B cell (primary cell): ENCODE data around the gene AGAP1. TPM values are rescaled to one million over a fixed set of nuclear protein-coding genes. Genes with fewer than 3 reads are reported as not detected.

Source experiments
- ATAC-seq: fragments of 200-7000 bp; cut with Tn5 transposase; one replicate; pipeline ENCODE4 v1.10.0; 2021; ENCODE audit warnings: low read depth, mild to moderate bottlenecking, moderate number of reproducible peaks, moderate library complexity
- CTCF ChIA-PET: fragments of 350-600 bp; sonication (Branson Sonifier 250); formaldehyde crosslinking; loops from one replicate; lab custom pipeline; 2021; ENCODE audit warnings: antibody characterized with exemption, inconsistent platforms; lab: Charles Lee
- POLR2A ChIA-PET: fragments of 350-600 bp; sonication (Branson Sonifier 250); formaldehyde crosslinking; loops from one replicate; lab custom pipeline; 2021; ENCODE audit warnings: antibody characterized with exemption; lab: Charles Lee
- DNase-seq: peaks from one replicate; pipeline ENCODE4 v3.0.0; 2013
- H2AFZ ChIP-seq: 2 replicates; pipeline ENCODE4 v1.6.1; 2012; ENCODE audit warnings: mild to moderate bottlenecking, low read depth, low read length; ENCODE audit not compliant: insufficient read depth, poor library complexity, severe bottlenecking
- H3K27ac ChIP-seq, 2 donors: 1 replicate in 1 of 2; 2 replicates in 1 of 2; pipeline ENCODE4 v1.5.1; 2012 to 2013; ENCODE audit warnings: low read length in 2 of 2, mild to moderate bottlenecking in 2 of 2, moderate library complexity in 1 of 2
- H3K27me3 ChIP-seq, 4 experiments: fragments of 200-600 bp in 1 of 4; sonication (generic) in 1 of 4; replicated peaks in 1 of 4; 1 replicate in 2 of 4; 2 replicates in 2 of 4; pipeline versions ENCODE4 v1.6.1 to v1.7.0; 2013 to 2016; ENCODE audit warnings: low read length in 3 of 4, mild to moderate bottlenecking in 2 of 4, mixed read lengths in 1 of 4, moderate library complexity in 1 of 4; ENCODE audit not compliant: insufficient read depth in 4 of 4, control insufficient read depth in 3 of 4; ENCODE audit errors: control extremely low read depth in 1 of 4
- H3K36me3 ChIP-seq, 2 experiments: replicated peaks in 1 of 2; 1 replicate in 1 of 2; 2 replicates in 1 of 2; pipeline versions ENCODE4 v1.6.1 to v1.7.1; 2013; ENCODE audit warnings: low read length in 1 of 2; ENCODE audit not compliant: insufficient read depth in 2 of 2, control insufficient read depth in 1 of 2; ENCODE audit errors: control extremely low read depth in 1 of 2, extremely low read depth in 1 of 2
- H3K4me1 ChIP-seq, 2 donors: fragments of 200-600 bp in 1 of 2; sonication (generic) in 1 of 2; 1 replicate in 1 of 2; 2 replicates in 1 of 2; pipeline versions ENCODE4 v1.5.1 to v1.6.1; 2013 to 2017; ENCODE audit warnings: low read length in 2 of 2; ENCODE audit not compliant: control insufficient read depth in 2 of 2, insufficient read depth in 2 of 2
- H3K4me2 ChIP-seq: replicated peaks from 2 replicates; pipeline ENCODE3; 2012; ENCODE audit warnings: mild to moderate bottlenecking, low read depth, low read length; ENCODE audit not compliant: poor library complexity, severe bottlenecking
- H3K4me3 ChIP-seq, 5 experiments: fragments of 200-600 bp in 1 of 5; sonication (generic) in 1 of 5; 1 replicate in 3 of 5; 2 replicates in 2 of 5; pipeline versions ENCODE4 v1.5.1 to v1.7.0; 2011 to 2016; ENCODE audit warnings: low read length in 4 of 5, mild to moderate bottlenecking in 4 of 5, low read depth in 2 of 5, control low read depth in 1 of 5, moderate library complexity in 1 of 5; ENCODE audit not compliant: insufficient read depth in 1 of 5; ENCODE audit errors: control extremely low read depth in 1 of 5, extremely low read depth in 1 of 5
- H3K79me2 ChIP-seq: fragments of 200-600 bp; sonication (generic); one replicate; pipeline ENCODE4 v1.6.0; 2016; ENCODE audit warnings: low read length; ENCODE audit not compliant: control insufficient read depth, insufficient read depth
- H3K9ac ChIP-seq: fragments of 200-600 bp; sonication (generic); 2 replicates; pipeline ENCODE4 v1.6.1; 2017; ENCODE audit warnings: mild to moderate bottlenecking, low read length, moderate library complexity
- H3K9me3 ChIP-seq, 3 donors: one replicate each; pipeline versions ENCODE4 v1.6.1 to v1.7.1; 2013; ENCODE audit warnings: low read length in 2 of 3; ENCODE audit not compliant: control insufficient read depth in 2 of 3, insufficient read depth in 1 of 3; ENCODE audit errors: control extremely low read depth in 1 of 3
- H4K20me1 ChIP-seq: 2 replicates; pipeline ENCODE4 v1.6.0; 2012; ENCODE audit warnings: mild to moderate bottlenecking, low read length; ENCODE audit not compliant: insufficient read depth, control insufficient read depth, poor library complexity, severe bottlenecking
- H3K27ac Mint-ChIP-seq: one replicate; pipeline ENCODE4 v1.8.0; 2021; ENCODE audit warnings: mixed read lengths
- H3K27me3 Mint-ChIP-seq: one replicate; pipeline ENCODE4 v1.8.0; 2021; ENCODE audit warnings: mixed read lengths
- H3K4me1 Mint-ChIP-seq: one replicate; pipeline ENCODE4 v1.8.0; 2021; ENCODE audit warnings: mixed read lengths
- H3K4me3 Mint-ChIP-seq: one replicate; pipeline ENCODE4 v1.8.0; 2021; ENCODE audit warnings: mixed read lengths
- H3K9me3 Mint-ChIP-seq: one replicate; pipeline ENCODE4 v1.8.0; 2022; ENCODE audit warnings: mixed read lengths; ENCODE audit not compliant: insufficient read depth
- EZH2 ChIP-seq: IDR thresholded peaks from 2 replicates; pipeline ENCODE4 v1.6.1; 2012; ENCODE audit warnings: borderline replicate concordance, low read depth, mild to moderate bottlenecking, moderate library complexity, low read length; ENCODE audit not compliant: insufficient read depth, poor library complexity, severe bottlenecking
- WGBS: methylation state at CpG from one replicate; pipeline ENCODE4 v1.1.5; 2013; ENCODE audit warnings: missing lambda C conversion rate; ENCODE audit not compliant: insufficient coverage; 5-methylcytosine and 5-hydroxymethylcytosine counted together
- intact Hi-C: fragments of 100-400 bp; cut with micrococcal nuclease; formaldehyde crosslinking; loops from one replicate; pipeline ENCODE4 v1.10.0; 2022
- polyA plus RNA-seq: library from polyadenylated mRNA; depleted of rRNA; stranded (reverse); fragments of >200 nt; gene quantifications from 2 replicates; pipeline ENCODE4 v1.2.3, GENCODE V29; 2012
- total RNA-seq, 2 donors: library from RNA; stranded (reverse); fragments of 120-200 nt in 1 of 2; gene quantifications; 1 replicate in 1 of 2; 2 replicates in 1 of 2; pipeline versions ENCODE4 v1.2.3 to v1.2.4, GENCODE V29; 2013 to 2022
- TF ChIP-seq, protein P1 (sequence below): fragments of 200-600 bp; IDR thresholded peaks from one replicate; pipeline ENCODE4 v1.8.0; 2022; ENCODE audit warnings: antibody characterized with exemption, mild to moderate bottlenecking

The AGAP1 gene
- total and polyA plus RNA-seq, 2 donors (not counting 1 experiment from before 2014, with no cell fraction given), result 0.01 TPM; not detected in 1

DNA sequence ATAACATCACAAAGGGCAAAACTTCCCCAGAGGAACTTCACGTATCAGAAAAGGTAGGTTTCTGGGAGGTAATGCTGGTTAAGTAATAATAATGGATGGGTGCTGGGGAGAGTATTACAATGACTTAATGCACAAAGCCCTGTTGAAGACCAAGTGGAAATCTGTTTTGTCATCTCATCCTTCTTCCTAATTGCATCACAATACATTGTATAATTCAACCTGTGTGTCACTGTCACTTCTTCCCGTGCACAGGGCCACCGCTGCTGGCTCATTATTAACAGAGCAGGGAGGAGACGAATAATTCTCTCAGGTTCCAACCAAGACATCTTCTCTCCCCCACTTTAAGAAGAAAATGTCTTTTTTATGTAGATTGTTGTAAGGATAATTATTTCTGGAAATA is 290.9 kb downstream of the AGAP1 start:
- 100% methylated on average over 1 of the region's 4 CpGs for WGBS
- intact Hi-C loops, result loop anchor here (5.0 kb wide), 1 partner anchor 1288 kb away; no protein-coding TSS in a partner anchor
- Histone ChIP-seq H4K20me1 (no peaks in the 10 kb centered on the region), H3K4me3 (no peak overlapping the region), H3K4me1 (no peaks in the 10 kb centered on the region), H3K36me3 (no peaks in the 10 kb centered on the region), H3K27me3 (no peaks in the 10 kb centered on the region), H3K79me2 (no peaks in the 10 kb centered on the region), H3K4me2 (no peak overlapping the region), H3K9me3 (no peaks in the 10 kb centered on the region), H3K9ac (no peak overlapping the region), H3K27ac (no peak overlapping the region), H2AFZ (no peak overlapping the region)
- ChIA-PET POLR2A (no interaction called here), CTCF (interaction anchor here (2.1 kb wide), 1 partner anchor 39 kb away, joined by 7 read pairs; no protein-coding TSS in a partner anchor)
- no peak for TF ChIP-seq EZH2
- TF ChIP-seq, protein P1, sequence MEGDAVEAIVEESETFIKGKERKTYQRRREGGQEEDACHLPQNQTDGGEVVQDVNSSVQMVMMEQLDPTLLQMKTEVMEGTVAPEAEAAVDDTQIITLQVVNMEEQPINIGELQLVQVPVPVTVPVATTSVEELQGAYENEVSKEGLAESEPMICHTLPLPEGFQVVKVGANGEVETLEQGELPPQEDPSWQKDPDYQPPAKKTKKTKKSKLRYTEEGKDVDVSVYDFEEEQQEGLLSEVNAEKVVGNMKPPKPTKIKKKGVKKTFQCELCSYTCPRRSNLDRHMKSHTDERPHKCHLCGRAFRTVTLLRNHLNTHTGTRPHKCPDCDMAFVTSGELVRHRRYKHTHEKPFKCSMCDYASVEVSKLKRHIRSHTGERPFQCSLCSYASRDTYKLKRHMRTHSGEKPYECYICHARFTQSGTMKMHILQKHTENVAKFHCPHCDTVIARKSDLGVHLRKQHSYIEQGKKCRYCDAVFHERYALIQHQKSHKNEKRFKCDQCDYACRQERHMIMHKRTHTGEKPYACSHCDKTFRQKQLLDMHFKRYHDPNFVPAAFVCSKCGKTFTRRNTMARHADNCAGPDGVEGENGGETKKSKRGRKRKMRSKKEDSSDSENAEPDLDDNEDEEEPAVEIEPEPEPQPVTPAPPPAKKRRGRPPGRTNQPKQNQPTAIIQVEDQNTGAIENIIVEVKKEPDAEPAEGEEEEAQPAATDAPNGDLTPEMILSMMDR, result no peak
- H3K27ac Mint-ChIP-seq, result no peak overlapping the region
- DNase-seq (no peak), ATAC-seq (no peak)
- peaks cover 6% of the 10 kb centered on the region for H3K27me3 Mint-ChIP-seq
- H3K9me3 Mint-ChIP-seq, result no peaks in the 10 kb centered on the region
- no peak overlapping the region for H3K4me3 Mint-ChIP-seq
- no peaks in the 10 kb centered on the region for H3K4me1 Mint-ChIP-seq

DNA sequence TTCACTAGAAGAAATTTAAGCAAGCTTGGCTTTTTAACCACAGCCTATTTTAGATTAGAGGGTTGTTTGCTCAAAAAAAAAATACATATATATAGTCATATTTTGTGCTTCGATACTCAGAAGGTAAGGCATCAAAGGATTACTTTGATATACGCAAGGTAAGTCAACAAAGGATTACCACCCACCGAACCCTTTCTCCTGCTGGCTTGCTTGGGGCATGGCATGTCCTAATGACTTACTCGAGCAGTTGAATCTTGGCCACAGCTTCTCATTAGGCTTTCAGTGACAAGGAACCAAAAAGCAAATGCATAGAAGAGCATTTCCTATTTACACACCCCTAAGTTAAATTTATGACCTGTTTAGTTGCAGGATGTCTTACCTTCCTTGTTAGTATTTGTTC is 295.7 kb downstream of the AGAP1 start:
- intact Hi-C loops, result no loop called here
- Mint-ChIP-seq H3K27ac (no peak overlapping the region), H3K4me1 (no peaks in the 10 kb centered on the region), H3K27me3 (peaks cover 22% of the 10 kb centered on the region), H3K9me3 (no peaks in the 10 kb centered on the region), H3K4me3 (no peak overlapping the region)
- H3K79me2 ChIP-seq, result no peaks in the 10 kb centered on the region
- DNase-seq (no peak), ATAC-seq (no peak)
- no peaks in the 10 kb centered on the region for H3K36me3 ChIP-seq
- H3K4me3 ChIP-seq, result no peak overlapping the region
- H3K4me1 ChIP-seq, result no peaks in the 10 kb centered on the region
- no peaks in the 10 kb centered on the region for H4K20me1 ChIP-seq
- no peaks in the 10 kb centered on the region for H3K9me3 ChIP-seq
- H2AFZ ChIP-seq, result no peak overlapping the region
- no peak overlapping the region for H3K4me2 ChIP-seq
- ChIA-PET POLR2A (no interaction called here), CTCF (interaction anchor here (1.1 kb wide), 1 partner anchor 34 kb away, joined by 3 read pairs; no protein-coding TSS in a partner anchor)
- no peaks in the 10 kb centered on the region for H3K27me3 ChIP-seq
- no peak overlapping the region for H3K27ac ChIP-seq
- 77% methylated on average over 3 of the region's 4 CpGs for WGBS
- no peak overlapping the region for H3K9ac ChIP-seq
- TF ChIP-seq, protein P1, result no peak
- TF ChIP-seq EZH2, result no peak
